Nephron (organoid): ENCODE results near the gene SOX21.

Experiments used
- H3K27ac Mint-ChIP-seq, 3 experiments: 2 replicates each; pipeline ENCODE4 v1.8.0; 2020; ENCODE audit warnings: mixed read lengths in 3 of 3, mild to moderate bottlenecking in 2 of 3, moderate library complexity in 1 of 3
- H3K27me3 Mint-ChIP-seq: 2 replicates; pipeline ENCODE4 v1.8.0; 2021; ENCODE audit warnings: low read depth, mild to moderate bottlenecking, moderate library complexity, mixed read lengths
- H3K36me3 Mint-ChIP-seq: 2 replicates; pipeline ENCODE4 v1.8.0; 2020; ENCODE audit warnings: low read depth, mixed read lengths
- H3K4me1 Mint-ChIP-seq: 2 replicates; pipeline ENCODE4 v1.8.0; 2020; ENCODE audit warnings: mixed read lengths
- H3K4me3 Mint-ChIP-seq, 3 experiments: 2 replicates each; pipeline ENCODE4 v1.8.0; 2020; ENCODE audit warnings: mild to moderate bottlenecking in 3 of 3, mixed read lengths in 3 of 3, moderate library complexity in 2 of 3
- H3K9me3 Mint-ChIP-seq: 2 replicates; pipeline ENCODE4 v1.8.0; 2020; ENCODE audit warnings: mixed read lengths
- CTCF ChIP-seq, 3 experiments: fragments of 200-600 bp; sonication (generic); IDR thresholded peaks; one replicate each; pipeline ENCODE4 v1.5.0; 2021; ENCODE audit warnings: antibody characterized with exemption in 3 of 3; ENCODE audit not compliant: unreplicated experiment in 3 of 3

SOX21 gene

GRCh38 chr13:94674609-94675348 lies 37.6 kb downstream of the SOX21 start:
- Mint-ChIP-seq H3K4me3 (no peak overlapping the region), H3K27me3 (peaks cover 51% of the 10 kb centered on the region), H3K4me1 (no peaks in the 10 kb centered on the region), H3K36me3 (no peaks in the 10 kb centered on the region), H3K9me3 (no peaks in the 10 kb centered on the region), H3K27ac (no peak overlapping the region)
- peak; percentile 55 to 72 (median 55) for TF ChIP-seq CTCF (IDR thresholded peaks at IDR 0.05; ENCODE audit: unreplicated experiment in 3 of 3)

- Mint-ChIP-seq H3K36me3 (no peaks in the 10 kb centered on the region), H3K4me3 (no peak overlapping the region), H3K27ac (no peak overlapping the region), H3K27me3 (peaks cover 46% of the 10 kb centered on the region), H3K9me3 (no peaks in the 10 kb centered on the region), H3K4me1 (no peaks in the 10 kb centered on the region)
- TF ChIP-seq CTCF (IDR thresholded peaks at IDR 0.05; ENCODE audit: unreplicated experiment in 3 of 3): no peak
Measured at GRCh38 chr13:94673851-94674250, 38.5 kb downstream of the SOX21 start.

GRCh38 chr13:94672400-94672799 lies 39.9 kb downstream of the SOX21 start:
- H3K9me3 Mint-ChIP-seq: no peaks in the 10 kb centered on the region
- TF ChIP-seq CTCF (IDR thresholded peaks at IDR 0.05; ENCODE audit: unreplicated experiment in 3 of 3): no peak
- no peaks in the 10 kb centered on the region for H3K36me3 Mint-ChIP-seq
- no peak overlapping the region for H3K27ac Mint-ChIP-seq
- H3K27me3 Mint-ChIP-seq: peaks cover 49% of the 10 kb centered on the region
- no peak overlapping the region for H3K4me3 Mint-ChIP-seq
- H3K4me1 Mint-ChIP-seq: no peaks in the 10 kb centered on the region

- no peak overlapping the region for H3K4me3 Mint-ChIP-seq
- no peaks in the 10 kb centered on the region for H3K9me3 Mint-ChIP-seq
- no peaks in the 10 kb centered on the region for H3K36me3 Mint-ChIP-seq
- TF ChIP-seq CTCF (IDR thresholded peaks at IDR 0.05; ENCODE audit: unreplicated experiment in 3 of 3): no peak
- H3K27ac Mint-ChIP-seq: no peak overlapping the region
- H3K27me3 Mint-ChIP-seq: peaks cover 73% of the 10 kb centered on the region
- H3K4me1 Mint-ChIP-seq: no peaks in the 10 kb centered on the region
Measured at GRCh38 chr13:94667190-94667589, 45.2 kb downstream of the SOX21 start.

DNA sequence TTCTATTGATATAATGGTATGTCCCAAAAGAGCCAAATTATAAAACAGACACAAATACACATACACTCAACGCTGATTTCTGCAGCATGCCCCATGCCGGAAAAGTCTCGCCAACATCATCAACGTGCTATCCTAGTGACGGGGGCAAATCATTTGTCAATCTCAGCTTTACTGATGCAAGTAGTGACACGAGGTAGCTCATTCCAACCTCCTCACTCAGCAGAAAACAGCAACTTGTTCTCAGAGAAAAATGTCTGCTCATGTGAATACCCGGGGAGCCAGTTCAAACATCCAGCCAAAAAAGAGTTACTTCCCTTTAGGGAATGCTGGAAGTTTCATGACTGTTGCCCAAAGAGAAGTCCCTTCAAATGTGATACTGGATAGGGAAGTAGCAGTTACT lies 46.3 kb downstream of the SOX21 start:
- H3K27me3 Mint-ChIP-seq: peaks cover 80% of the 10 kb centered on the region
- H3K4me1 Mint-ChIP-seq: peaks cover 5% of the 10 kb centered on the region
- H3K36me3 Mint-ChIP-seq: no peaks in the 10 kb centered on the region
- H3K9me3 Mint-ChIP-seq: no peaks in the 10 kb centered on the region
- TF ChIP-seq CTCF (IDR thresholded peaks at IDR 0.05; ENCODE audit: unreplicated experiment in 3 of 3): no peak
- no peak overlapping the region for H3K27ac Mint-ChIP-seq
- H3K4me3 Mint-ChIP-seq: no peak overlapping the region

- Mint-ChIP-seq H3K27ac (no peak overlapping the region), H3K36me3 (no peaks in the 10 kb centered on the region), H3K27me3 (peaks cover 86% of the 10 kb centered on the region), H3K4me1 (peaks cover 12% of the 10 kb centered on the region), H3K4me3 (no peak overlapping the region), H3K9me3 (no peaks in the 10 kb centered on the region)
- no peak for TF ChIP-seq CTCF (IDR thresholded peaks at IDR 0.05; ENCODE audit: unreplicated experiment in 3 of 3)
Measured at GRCh38 chr13:94664889-94665288, 47.5 kb downstream of the SOX21 start.
